ENCODE measurements around the gene ESPN.
A peak's percentile ranks its signal among the peaks of the same experiment; 100 is the strongest.
"Not testable (repeated sequence)": the region's sequence is repeated elsewhere in the genome, so short reads cannot be mapped to it uniquely, and the experiment has no call there.

ESPN gene

GRCh38 chr1:6448749-6449631 lies 24.4 kb downstream of the ESPN start:
- peak; percentile 45 to 85 for DNase-seq

- DNase-seq: peak; percentile 71 to 82
These were observed 25.5 kb downstream of the ESPN start for GRCh38 chr1:6450005-6450450.

GRCh38 chr1:6450486-6450885 lies 25.9 kb downstream of the ESPN start:
- DNase-seq: peak; percentile 88 to 93

- peak in 1 of 2 experiments; percentile 68 for DNase-seq
These were observed 26.4 kb downstream of the ESPN start for GRCh38 chr1:6450943-6451373.

GRCh38 chr1:6453895-6454855 lies 29.6 kb downstream of the ESPN start:
- DNase-seq: not testable (repeated sequence)

GRCh38 chr1:6454856-6455751 lies 30.5 kb downstream of the ESPN start:
- DNase-seq: no peak

- not testable (repeated sequence) for DNase-seq
These were observed 31.4 kb downstream of the ESPN start for GRCh38 chr1:6455752-6456520.

GRCh38 chr1:6456800-6457466 lies 32.4 kb downstream of the ESPN start:
- no peak for DNase-seq

GRCh38 chr1:6459850-6460265 lies 35.3 kb downstream of the ESPN start:
- DNase-seq: peak; percentile 96 to 97

- DNase-seq: peak; percentile 98 to 99
These were observed 35.9 kb downstream of the ESPN start for GRCh38 chr1:6460301-6461050.

- DNase-seq: peak in 1 of 2 experiments; percentile 81
These were observed 36.5 kb downstream of the ESPN start for GRCh38 chr1:6461051-6461530.

- peak in 1 of 2 experiments; percentile 39 for DNase-seq
These were observed 37.2 kb downstream of the ESPN start for GRCh38 chr1:6461538-6462411.

- DNase-seq: peak in 1 of 2 experiments; percentile 39
These were observed 38.0 kb downstream of the ESPN start for GRCh38 chr1:6462412-6463119.

GRCh38 chr1:6463120-6463412 lies 38.5 kb downstream of the ESPN start:
- no peak for DNase-seq

GRCh38 chr1:6464514-6464836 lies 39.9 kb downstream of the ESPN start:
- peak; percentile 56 to 77 for DNase-seq

- DNase-seq: peak in 1 of 2 experiments; percentile 47
These were observed 40.3 kb downstream of the ESPN start for GRCh38 chr1:6464915-6465314.

- DNase-seq: peak; percentile 49 to 83
These were observed 41.0 kb downstream of the ESPN start for GRCh38 chr1:6465461-6466005.

GRCh38 chr1:6466023-6466422 lies 41.4 kb downstream of the ESPN start, which contains the start of gene TNFRSF25:
Gene TNFRSF25, minus strand, starts transcription at chr1:6466173. Its CDS starts 66 bp downstream, at chr1:6466107.
- DNase-seq: peak in 1 of 2 experiments; percentile 88

All from NCI-H526 (cell line).